Endothelial cell of umbilical vein (primary cell): ENCODE results near the gene TMCC2. TPM values are rescaled to one million over a fixed set of nuclear protein-coding genes. Genes with fewer than 3 reads are reported as not detected.

Experiments
- BruUV-seq: library from RNA; stranded (reverse); fragments of 400-500 nt; replicated peaks from 2 replicates; lab custom pipeline; 2021; lab: Mats Ljungman, UMichigan
- CTCF ChIA-PET: fragments of 300-600, 350-600 bp; sonication (Branson Sonifier 250); formaldehyde crosslinking; loops from one replicate; lab custom pipeline; 2021; ENCODE audit warnings: antibody characterized with exemption, inconsistent platforms; lab: Charles Lee
- POLR2A ChIA-PET: fragments of 300-600, 350-600 bp; sonication (Branson Sonifier 250); formaldehyde crosslinking; loops from one replicate; lab custom pipeline; 2021; ENCODE audit warnings: antibody characterized with exemption, inconsistent platforms; lab: Charles Lee
- DNase-seq: peaks from one replicate; pipeline ENCODE4 v3.0.0-alpha.2; 2011; ENCODE audit warnings: low read depth, low spot score
- FAIRE-seq: peaks from 2 replicates; lab custom pipeline; 2011; peaks lifted over from hg19 to GRCh38; lab: Jason Lieb, UNC
- H2AFZ ChIP-seq: 2 replicates; pipeline ENCODE4 v1.6.0; 2012; ENCODE audit warnings: low read depth, low read length, control low read depth, inconsistent platforms
- H3K27ac ChIP-seq: 2 replicates; pipeline ENCODE4 v1.5.1; 2011; ENCODE audit warnings: low read depth, mild to moderate bottlenecking, control low read depth, low read length, moderate library complexity; ENCODE audit not compliant: insufficient read depth
- H3K27me3 ChIP-seq, 2 experiments: 2 replicates each; pipeline versions ENCODE4 v1.6.0 to v1.6.1; 2011; ENCODE audit warnings: low read length in 2 of 2, mixed read lengths in 1 of 2; ENCODE audit not compliant: control insufficient read depth in 2 of 2, insufficient read depth in 2 of 2
- H3K36me3 ChIP-seq, 2 experiments: 2 replicates in 1 of 2; 3 replicates in 1 of 2; pipeline ENCODE4 v1.5.1; 2011; ENCODE audit warnings: low read length in 2 of 2, mild to moderate bottlenecking in 1 of 2, moderate library complexity in 1 of 2; ENCODE audit not compliant: control insufficient read depth in 2 of 2, insufficient read depth in 2 of 2; ENCODE audit errors: extremely low read depth in 1 of 2
- H3K4me1 ChIP-seq: 3 replicates; pipeline ENCODE4 v1.5.1; 2011; ENCODE audit warnings: mild to moderate bottlenecking, low read length; ENCODE audit not compliant: control insufficient read depth, insufficient read depth; ENCODE audit errors: extremely low read depth
- H3K4me2 ChIP-seq: 2 replicates; pipeline ENCODE4 v1.6.1; 2011; ENCODE audit warnings: low read length, control low read depth, mixed read lengths; ENCODE audit not compliant: insufficient read depth
- H3K4me3 ChIP-seq, 3 experiments: fragments of 200-600 bp in 1 of 3; sonication (generic), shearing (Covaris generic) in 1 of 3; replicated peaks in 1 of 3; 2 replicates each; pipeline ENCODE4 v1.5.1; 2011 to 2016; ENCODE audit warnings: control low read depth in 3 of 3, low read length in 3 of 3, mild to moderate bottlenecking in 2 of 3, inconsistent platforms in 1 of 3, low read depth in 1 of 3, moderate library complexity in 1 of 3; ENCODE audit not compliant: insufficient read depth in 1 of 3
- H3K79me2 ChIP-seq: 2 replicates; pipeline ENCODE4 v1.6.0; 2012; ENCODE audit warnings: low read length, inconsistent platforms; ENCODE audit not compliant: control insufficient read depth, insufficient read depth
- H3K9ac ChIP-seq: replicated peaks from 2 replicates; pipeline ENCODE3; 2011; ENCODE audit warnings: low read length, control low read depth; ENCODE audit not compliant: insufficient read depth; ENCODE audit errors: extremely low read depth
- H3K9me1 ChIP-seq: replicated peaks from 3 replicates; pipeline ENCODE4 v1.6.0; 2011; ENCODE audit warnings: mild to moderate bottlenecking, low read length; ENCODE audit not compliant: control insufficient read depth, insufficient read depth; ENCODE audit errors: extremely low read depth
- H3K9me3 ChIP-seq: replicated peaks from 2 replicates; pipeline ENCODE4 v1.5.1; 2012; ENCODE audit warnings: low read length, inconsistent platforms; ENCODE audit not compliant: control insufficient read depth, insufficient read depth
- H4K20me1 ChIP-seq: replicated peaks from 2 replicates; pipeline ENCODE3; 2011; ENCODE audit warnings: mild to moderate bottlenecking, low read length; ENCODE audit not compliant: control insufficient read depth, insufficient read depth; ENCODE audit errors: extremely low read depth
- CTCF ChIP-seq, 2 donors: IDR thresholded peaks; 1 replicate in 1 of 2; 2 replicates in 1 of 2; pipeline ENCODE4 v1.5.1; 2011; ENCODE audit warnings: low read length in 2 of 2, mild to moderate bottlenecking in 2 of 2, moderate library complexity in 2 of 2, control low read depth in 1 of 2, inconsistent platforms in 1 of 2, low read depth in 1 of 2; ENCODE audit not compliant: insufficient read depth in 1 of 2; ENCODE audit errors: extremely low read depth in 1 of 2
- EZH2 ChIP-seq: IDR thresholded peaks from 2 replicates; pipeline ENCODE4 v1.6.1; 2012; ENCODE audit warnings: borderline replicate concordance, low read depth, mild to moderate bottlenecking, moderate library complexity, low read length, inconsistent platforms; ENCODE audit not compliant: severe bottlenecking
- FOS ChIP-seq: IDR thresholded peaks from 2 replicates; pipeline ENCODE4 v1.6.1; 2011; ENCODE audit warnings: mild to moderate bottlenecking, low read length, moderate library complexity, borderline replicate concordance; ENCODE audit not compliant: insufficient read depth
- GATA2 ChIP-seq: IDR thresholded peaks from 2 replicates; pipeline ENCODE4 v1.7.0; 2011; ENCODE audit warnings: low read depth, mild to moderate bottlenecking, moderate library complexity, mixed read lengths, low read length; ENCODE audit not compliant: insufficient read length, insufficient read depth
- JUN ChIP-seq: IDR thresholded peaks from 2 replicates; pipeline ENCODE4 v1.6.1; 2011; ENCODE audit warnings: borderline replicate concordance, low read depth; ENCODE audit not compliant: insufficient read length, insufficient read depth
- MAX ChIP-seq: IDR thresholded peaks from 2 replicates; pipeline ENCODE4 v1.6.1; 2011; ENCODE audit not compliant: insufficient read depth, insufficient read length
- MYC ChIP-seq: IDR thresholded peaks from one replicate; pipeline ENCODE4 v1.6.1; 2011; ENCODE audit warnings: mild to moderate bottlenecking, low read depth, low read length
- POLR2A ChIP-seq: IDR thresholded peaks from 2 replicates; pipeline ENCODE4 v1.6.1; 2012; ENCODE audit warnings: low read depth, mild to moderate bottlenecking, control low read depth, low read length
- POLR2AphosphoS5 ChIP-seq: IDR thresholded peaks from 2 replicates; pipeline ENCODE4 v1.6.1; 2012; ENCODE audit warnings: low read depth, mild to moderate bottlenecking, control low read depth, low read length, moderate library complexity; ENCODE audit not compliant: insufficient read depth
- dilution Hi-C: fragments of 300-500 bp; cut with MboI; formaldehyde crosslinking; loops from one replicate; pipeline ENCODE4 v1.15.0; 2019; ENCODE audit warnings: low sequenced_read_pairs; ENCODE audit not compliant: extremely low pct_ligation_motif_present
- intact Hi-C: fragments of 100-400 bp; cut with micrococcal nuclease; formaldehyde crosslinking; loops from one replicate; pipeline ENCODE4 v1.10.0; 2022
- polyA plus RNA-seq, 4 experiments: library from polyadenylated mRNA; depleted of rRNA in 3 of 4; stranded (reverse) in 3 of 4; unstranded in 1 of 4; fragments of >200 nt; gene quantifications; 2 replicates each; pipeline versions ENCODE4 v1.2.1 to v1.2.3, GENCODE V29; 2011 to 2012; ENCODE audit warnings: missing spikeins in 1 of 4
- total RNA-seq: library from RNA; stranded (reverse); gene quantifications from 2 replicates; pipeline ENCODE4 v1.2.3, GENCODE V29; 2021

The TMCC2 gene
- total and polyA plus RNA-seq, 2 donors (not counting 3 experiments of a cell fraction or from before 2014, with no cell fraction given): 2.0 to 2.1 TPM

- Histone ChIP-seq H3K27me3 (no peaks in the 10 kb centered on the region), H3K9me1 (no peaks in the 10 kb centered on the region), H3K4me2 (no peak overlapping the region), H3K27ac (no peak overlapping the region), H3K36me3 (no peaks in the 10 kb centered on the region), H3K4me3 (no peak overlapping the region), H3K9ac (no peak overlapping the region), H2AFZ (no peak overlapping the region), H3K79me2 (no peaks in the 10 kb centered on the region), H3K9me3 (no peaks in the 10 kb centered on the region), H3K4me1 (peaks cover 18% of the 10 kb centered on the region), H4K20me1 (no peaks in the 10 kb centered on the region)
- TF ChIP-seq MAX: no peak
- TF ChIP-seq EZH2: no peak
- no peak for TF ChIP-seq CTCF (IDR thresholded peaks at IDR 0.05; ENCODE audit: extremely low read depth in 1 of 2, insufficient read depth in 1 of 2, low read depth in 1 of 2, low read length in 2 of 2)
- no peak for TF ChIP-seq FOS
- no peak for TF ChIP-seq POLR2A
- TF ChIP-seq POLR2AphosphoS5: no peak
- TF ChIP-seq GATA2: no peak
- no peak for TF ChIP-seq MYC
- TF ChIP-seq JUN: no peak
- POLR2A ChIA-PET: no interaction called here
- BruUV-seq: no TSS peak
- CTCF ChIA-PET: interaction anchor here (0.9 to 7.2 kb wide), 10 partner anchors 15 to 467 kb away, joined by 3 to 113 read pairs (median 5); no protein-coding TSS in a partner anchor
- intact Hi-C loops: no loop called here
- FAIRE-seq (no peak), DNase-seq (no peak)
- dilution Hi-C loops: no loop called here
Measured at GRCh38 chr1:205258719-205259118, 31.0 kb downstream of the TMCC2 start.
